Small intestine (tissue), 7 donors: ENCODE measurements around the gene PI16. TPM values are rescaled to one million over a fixed set of nuclear protein-coding genes. Genes with fewer than 3 reads are reported as not detected.

Experiments used
- DNase-seq, 2 donors: peaks; one replicate each; pipeline versions ENCODE4 v3.0.0 to v3.0.0-alpha.2; 2013
- FAIRE-seq: peaks from 2 replicates; lab custom pipeline; 2012; peaks lifted over from hg19 to GRCh38; lab: Jason Lieb, UNC
- H3K27ac ChIP-seq, 3 donors: one replicate each; pipeline ENCODE4 v1.5.1; 2013; ENCODE audit warnings: low read length in 2 of 3, mild to moderate bottlenecking in 2 of 3, control low read depth in 1 of 3, inconsistent platforms in 1 of 3, low read depth in 1 of 3, moderate library complexity in 1 of 3
- H3K27me3 ChIP-seq, 3 donors: one replicate each; pipeline ENCODE4 v1.6.1; 2013; ENCODE audit warnings: low read length in 3 of 3, inconsistent platforms in 1 of 3; ENCODE audit not compliant: control insufficient read depth in 3 of 3, insufficient read depth in 3 of 3
- H3K36me3 ChIP-seq, 3 donors: one replicate each; pipeline ENCODE4 v1.6.1; 2013; ENCODE audit warnings: low read length in 3 of 3, inconsistent platforms in 1 of 3, low read depth in 1 of 3, mild to moderate bottlenecking in 1 of 3, moderate library complexity in 1 of 3; ENCODE audit not compliant: control insufficient read depth in 3 of 3, insufficient read depth in 2 of 3
- H3K4me1 ChIP-seq, 3 donors: one replicate each; pipeline ENCODE4 v1.6.1; 2013; ENCODE audit warnings: low read length in 2 of 3, inconsistent platforms in 1 of 3, low read depth in 1 of 3, mild to moderate bottlenecking in 1 of 3, moderate library complexity in 1 of 3; ENCODE audit not compliant: control insufficient read depth in 3 of 3, insufficient read depth in 2 of 3
- H3K4me3 ChIP-seq, 3 donors: one replicate each; pipeline ENCODE4 v1.5.1; 2013; ENCODE audit warnings: low read length in 3 of 3, control low read depth in 1 of 3, inconsistent platforms in 1 of 3, low read depth in 1 of 3, mild to moderate bottlenecking in 1 of 3, moderate library complexity in 1 of 3
- H3K9me3 ChIP-seq, 2 donors: one replicate each; pipeline ENCODE4 v1.6.1; 2013; ENCODE audit warnings: low read depth in 1 of 2, low read length in 1 of 2; ENCODE audit not compliant: control insufficient read depth in 2 of 2, insufficient read depth in 1 of 2
- WGBS, 3 donors: extraction: QIAGEN DNeasy Blood & Tissue Kit; methylation state at CpG; one replicate each; pipeline ENCODE4 v1.1.7; 2013; 5-methylcytosine and 5-hydroxymethylcytosine counted together
- polyA plus RNA-seq, 4 donors: library from polyadenylated mRNA; stranded (reverse) in 3 of 4; unstranded in 1 of 4; fragments of 200-250 nt in 3 of 4; fragments of 120-200 nt in 1 of 4; gene quantifications; one replicate each; pipeline versions ENCODE4 v1.2.1 to v1.2.3, GENCODE V29; 2013
- donor health status: healthy with polysubstance abuse.
- donor health status: control.
- donor health status: control.
- donor health status: Bipolar disorder and iron deficiency.
- donor health status: healthy.

PI16 gene
- polyA plus RNA-seq, 4 donors: 0.09 to 2.3 (median 0.27) TPM; not detected in 1

DNA sequence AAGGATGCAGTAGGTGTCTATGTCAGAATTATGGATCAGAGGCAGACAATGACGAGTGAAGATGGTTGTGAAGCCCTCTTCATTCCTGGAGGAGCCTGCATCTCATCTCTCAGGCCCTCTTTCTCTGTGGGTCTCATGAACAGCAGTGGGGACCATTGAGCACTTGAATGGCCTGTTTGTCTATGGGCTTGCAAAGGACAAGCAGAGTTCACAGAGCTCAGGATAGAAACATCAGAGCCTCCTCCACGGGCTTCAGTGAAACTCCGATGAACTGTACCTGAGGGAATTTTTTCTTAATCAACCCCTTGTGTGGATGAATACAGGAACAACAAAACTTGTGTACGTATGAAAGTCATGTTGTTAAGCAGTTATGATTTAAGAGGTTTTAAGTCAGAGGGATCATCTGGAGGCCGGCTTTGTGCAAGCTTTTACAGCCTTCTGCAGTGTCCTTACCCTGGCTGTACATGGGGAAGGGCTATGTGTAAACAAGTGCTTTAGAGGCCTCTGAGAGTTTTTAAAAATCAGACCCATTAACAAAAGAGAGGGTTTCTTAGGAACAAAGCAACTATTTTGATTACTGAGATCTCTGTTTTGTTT is 29.7 kb upstream of the PI16 start:
- H3K36me3 ChIP-seq: peaks cover 8 to 37% (median 11%) of the 10 kb centered on the region in 3 donors
- H3K27me3 ChIP-seq: no peaks in the 10 kb centered on the region
- WGBS, 3 donors: 81 to 87% (median 81%) methylated on average over 5 of the region's 5 CpGs
- no peaks in the 10 kb centered on the region for H3K9me3 ChIP-seq
- H3K4me1 ChIP-seq: no peaks in the 10 kb centered on the region
- H3K27ac ChIP-seq: no peak overlapping the region
- DNase-seq (no peak), FAIRE-seq (no peak)
- H3K4me3 ChIP-seq: no peak overlapping the region

DNA sequence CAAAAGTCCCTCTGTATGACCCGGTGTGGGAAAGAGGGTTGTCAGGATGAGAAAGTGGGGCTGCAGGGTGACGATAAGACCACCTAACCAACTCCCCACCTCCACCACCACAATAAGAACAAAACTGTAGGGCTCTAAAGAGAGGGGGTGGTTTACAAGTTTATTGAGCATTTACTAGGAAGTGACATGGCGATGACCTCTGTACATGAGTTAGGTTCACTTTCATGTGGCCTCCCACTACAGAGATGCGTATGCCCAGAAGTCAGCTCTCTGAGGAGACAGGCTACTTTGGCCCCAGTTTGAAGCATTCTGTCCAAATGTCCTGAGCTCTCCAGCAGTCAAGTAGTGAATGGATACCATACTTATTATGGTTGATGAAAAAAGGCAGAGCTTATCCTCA is 28.7 kb upstream of the PI16 start:
- Histone ChIP-seq H3K27ac (no peak overlapping the region), H3K4me1 (no peaks in the 10 kb centered on the region), H3K36me3 (peaks cover 8 to 32% (median 8%) of the 10 kb centered on the region in 3 donors), H3K9me3 (no peaks in the 10 kb centered on the region), H3K4me3 (no peak overlapping the region), H3K27me3 (no peaks in the 10 kb centered on the region)
- DNase-seq (no peak), FAIRE-seq (no peak)
- 77 to 95% (median 83%) methylated on average over 4 of the region's 4 CpGs for WGBS, 3 donors

DNA sequence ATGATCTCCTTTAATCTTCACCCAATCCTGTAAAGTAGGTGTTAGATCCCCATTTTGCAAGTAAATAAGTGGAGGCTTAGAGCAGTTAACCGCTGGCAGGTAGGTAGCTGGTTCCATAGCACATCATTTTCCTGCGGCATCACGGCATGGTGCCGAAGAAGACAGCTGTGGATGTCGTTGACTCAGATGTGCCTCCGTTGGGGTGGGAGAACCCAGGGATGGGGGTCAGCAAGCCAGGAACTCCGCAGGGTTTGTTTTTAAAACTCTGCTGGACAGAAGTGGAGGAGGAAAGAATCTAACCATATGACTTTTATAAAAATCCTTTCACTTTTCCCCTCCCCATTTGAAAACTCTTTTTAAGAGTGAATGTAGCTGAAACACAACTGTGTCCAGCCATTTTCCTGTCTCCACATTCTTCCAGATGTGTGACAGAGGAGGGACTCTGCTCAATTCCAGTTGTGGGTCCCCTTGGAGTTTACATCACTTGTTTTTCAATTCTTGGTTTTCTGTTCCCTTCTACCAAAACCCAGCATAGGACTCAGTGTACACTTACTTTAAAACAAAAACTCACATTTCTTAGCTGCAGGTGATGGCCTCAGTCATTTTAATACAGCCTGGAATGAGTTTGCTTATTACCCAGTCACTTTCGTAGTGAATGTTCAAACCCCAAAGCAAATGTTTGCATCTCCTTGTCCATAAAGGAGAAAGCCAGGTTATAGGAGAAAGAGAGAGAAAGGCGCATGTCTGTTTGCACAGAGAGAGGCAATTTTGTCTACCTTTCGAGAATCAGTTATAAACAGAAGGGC is 27.6 kb upstream of the PI16 start:
- FAIRE-seq (no peak), DNase-seq (no peak)
- Histone ChIP-seq H3K9me3 (no peaks in the 10 kb centered on the region), H3K27ac (no peak overlapping the region), H3K36me3 (peaks cover 5 to 25% (median 8%) of the 10 kb centered on the region in 3 donors), H3K27me3 (no peaks in the 10 kb centered on the region), H3K4me3 (no peak overlapping the region), H3K4me1 (no peaks in the 10 kb centered on the region)
- WGBS, 3 donors: 77 to 91% (median 86%) methylated on average over 10 of the region's 10 CpGs

DNA sequence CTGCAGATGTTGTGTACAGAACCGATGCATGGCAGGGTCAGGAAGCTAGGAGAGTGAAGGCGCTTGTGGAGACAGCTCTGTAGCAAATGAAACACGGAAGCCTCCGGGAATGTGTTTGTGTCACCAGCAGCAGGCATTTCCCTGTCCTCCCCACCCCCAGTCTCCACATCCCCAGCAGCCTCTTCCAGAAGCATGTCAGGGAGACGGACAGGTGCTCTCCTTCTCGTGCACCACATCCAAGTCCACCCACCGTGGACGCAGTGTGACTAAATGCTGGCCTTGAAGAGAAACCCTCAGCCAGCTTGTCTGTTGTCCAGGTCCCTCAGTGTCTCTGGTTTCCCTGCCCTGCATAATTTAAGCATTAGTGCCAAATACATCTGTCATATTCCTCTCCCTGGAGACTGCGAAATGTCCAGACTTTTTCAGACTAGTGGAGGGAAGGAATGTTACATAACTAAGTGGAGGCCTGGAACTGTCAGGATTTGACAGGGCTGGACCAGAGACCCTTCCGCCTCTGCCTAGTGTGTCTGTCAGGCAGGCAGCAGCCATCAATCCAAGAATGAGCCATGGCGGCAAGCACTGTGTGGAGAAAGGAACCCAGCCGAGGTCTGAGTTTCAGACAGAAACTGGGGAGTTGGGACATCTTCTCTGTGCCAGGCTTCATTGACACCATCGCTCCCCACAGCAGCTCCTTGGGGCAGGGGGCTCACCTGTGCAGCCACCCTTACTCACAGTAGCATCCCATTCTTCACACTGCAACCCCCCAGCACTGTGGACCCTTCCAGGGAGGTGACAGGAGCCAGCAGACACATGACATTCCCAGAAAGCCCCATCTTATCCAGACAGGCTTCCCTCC is 26.6 kb upstream of the PI16 start:
- H3K9me3 ChIP-seq: no peaks in the 10 kb centered on the region
- no peaks in the 10 kb centered on the region for H3K27me3 ChIP-seq
- H3K27ac ChIP-seq: no peak overlapping the region
- no peak overlapping the region for H3K4me3 ChIP-seq
- DNase-seq: no peak
- WGBS, 3 donors: 68 to 86% (median 84%) methylated on average over 13 of the region's 13 CpGs
- no peak for FAIRE-seq
- no peaks in the 10 kb centered on the region for H3K4me1 ChIP-seq
- peaks cover 5 to 24% (median 8%) of the 10 kb centered on the region in 3 donors for H3K36me3 ChIP-seq

DNA sequence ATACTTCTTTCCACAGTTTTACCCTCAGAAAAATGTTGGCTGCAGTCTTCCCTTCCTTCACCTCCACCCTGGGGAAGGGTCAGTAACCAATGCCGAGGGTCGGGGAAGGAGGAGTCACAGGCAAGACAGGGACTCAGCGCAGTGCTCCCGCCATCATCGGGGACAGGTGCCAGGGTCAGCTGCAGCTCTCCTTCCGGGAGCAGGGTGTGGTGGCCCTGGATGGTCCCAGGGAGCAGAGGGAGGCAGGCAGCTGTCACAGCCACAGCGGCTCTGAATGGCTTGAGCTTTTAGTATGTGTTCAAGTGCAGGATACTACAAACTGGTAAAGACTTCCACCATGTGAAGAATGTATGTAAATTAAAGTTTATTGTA is 26.0 kb upstream of the PI16 start:
- Histone ChIP-seq H3K9me3 (no peaks in the 10 kb centered on the region), H3K36me3 (peaks cover 0 to 18% (median 6%) of the 10 kb centered on the region in 3 donors), H3K27me3 (no peaks in the 10 kb centered on the region), H3K4me3 (no peak overlapping the region), H3K4me1 (no peaks in the 10 kb centered on the region), H3K27ac (no peak overlapping the region)
- peak in 1 of 2 donors; percentile 28 for DNase-seq
- no peak for FAIRE-seq
- 12 to 63% (median 45%) methylated on average over 7 of the region's 7 CpGs for WGBS, 3 donors

DNA sequence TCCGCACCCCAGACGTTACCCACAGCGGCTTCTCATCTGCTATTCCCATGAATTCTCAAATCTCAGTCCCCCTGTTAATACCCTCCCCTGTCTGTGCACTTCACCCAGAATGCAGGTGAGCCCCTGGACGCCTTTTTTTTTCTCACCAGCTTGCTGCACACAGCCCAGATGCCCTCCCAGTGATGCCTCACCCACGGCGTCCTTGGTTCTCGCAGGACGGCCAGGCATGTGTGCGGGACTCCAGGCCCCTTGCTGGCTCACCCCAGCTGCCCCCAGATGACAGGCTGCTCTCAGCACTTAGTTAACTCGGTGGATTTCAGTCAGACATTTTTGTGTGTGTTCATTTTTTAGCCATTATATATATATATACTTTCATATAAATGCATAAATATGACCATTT is 25.4 kb upstream of the PI16 start:
- Histone ChIP-seq H3K27ac (no peak overlapping the region), H3K4me1 (no peaks in the 10 kb centered on the region), H3K4me3 (no peak overlapping the region), H3K36me3 (peaks cover 0 to 12% (median 4%) of the 10 kb centered on the region in 3 donors), H3K9me3 (no peaks in the 10 kb centered on the region), H3K27me3 (no peaks in the 10 kb centered on the region)
- no peak for DNase-seq
- no peak for FAIRE-seq
- 85 to 88% (median 86%) methylated on average over 10 of the region's 10 CpGs for WGBS, 3 donors

DNA sequence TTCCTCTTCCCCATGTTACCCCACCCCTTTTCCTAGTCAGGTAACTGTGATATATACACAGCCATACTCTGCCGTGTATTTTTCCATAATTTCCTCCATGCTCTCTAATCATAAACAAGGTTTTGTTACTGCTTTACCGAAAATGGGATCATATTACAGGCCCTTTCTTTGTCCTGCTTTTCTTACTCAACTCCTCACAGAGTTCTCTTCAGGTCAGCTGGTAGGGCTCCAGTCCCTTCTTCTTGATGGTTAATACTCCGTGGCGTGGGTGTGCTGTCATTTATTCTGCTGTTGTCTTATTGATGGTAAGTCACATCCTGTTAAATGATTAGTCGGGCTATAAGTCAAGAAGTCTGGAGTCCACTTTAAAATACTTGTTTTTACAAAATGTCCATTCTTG is 24.9 kb upstream of the PI16 start:
- H3K4me3 ChIP-seq: no peak overlapping the region
- FAIRE-seq (no peak), DNase-seq (no peak)
- no peaks in the 10 kb centered on the region for H3K4me1 ChIP-seq
- no peak overlapping the region for H3K27ac ChIP-seq
- no peaks in the 10 kb centered on the region for H3K27me3 ChIP-seq
- no peaks in the 10 kb centered on the region for H3K9me3 ChIP-seq
- H3K36me3 ChIP-seq: peaks cover 0 to 10% (median 2%) of the 10 kb centered on the region in 3 donors
- WGBS, 3 donors: 48 to 59% (median 50%) methylated on average over 5 of the region's 5 CpGs

DNA sequence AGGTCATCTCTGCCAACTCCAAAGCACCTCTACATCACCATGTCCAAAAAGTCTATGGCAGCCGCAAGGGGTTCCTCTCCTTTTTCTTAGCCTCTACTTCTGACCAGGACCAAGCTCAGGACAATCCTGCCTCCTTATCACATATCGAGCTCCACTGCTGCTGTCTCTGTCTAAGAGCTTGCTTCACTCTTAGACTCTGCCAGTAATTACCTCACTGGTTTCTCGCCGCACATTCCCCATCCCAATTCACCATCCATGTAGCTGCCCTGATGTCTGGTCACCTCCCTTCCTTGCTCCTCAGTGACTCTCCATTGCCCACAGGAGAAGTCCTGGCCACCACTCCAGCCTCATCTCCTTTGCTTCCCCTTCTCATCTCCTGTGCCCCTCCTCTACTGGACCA is 24.1 kb upstream of the PI16 start:
- 88 to 94% (median 88%) methylated on average over 4 of the region's 4 CpGs for WGBS, 3 donors
- peaks cover 0 to 5% (median 0%) of the 10 kb centered on the region in 3 donors for H3K36me3 ChIP-seq
- no peak for DNase-seq

More for the DNA sequence above, 24.1 kb upstream of the PI16 start:
- Histone ChIP-seq H3K27ac (no peak overlapping the region), H3K9me3 (no peaks in the 10 kb centered on the region), H3K4me3 (no peak overlapping the region), H3K4me1 (no peaks in the 10 kb centered on the region), H3K27me3 (no peaks in the 10 kb centered on the region)
- FAIRE-seq: no peak
